SK-N-SH treated with all-trans-retinoic acid at 6 μM for 48 hours (cell line): ENCODE results near the gene C2orf69.
A peak's percentile ranks its signal among the peaks of the same experiment; 100 is the strongest.

Experiments
- ATAC-seq: fragments of 200-7000 bp; cut with Tn5 transposase; 3 replicates; pipeline ENCODE4 v1.9.1; 2020; ENCODE audit warnings: mild to moderate bottlenecking, moderate library complexity
- ARNTL ChIP-seq: fragments of 450-650 bp; formaldehyde crosslinking; IDR thresholded peaks from 2 replicates; pipeline ENCODE4 v1.5.0; 2020; ENCODE audit warnings: low read depth, mild to moderate bottlenecking, moderate library complexity, borderline replicate concordance
- BACH2 ChIP-seq: fragments of 250-450 bp; sonication (Bioruptor Pico); IDR thresholded peaks from 2 replicates; pipeline ENCODE4 v1.9.0; 2021; ENCODE audit warnings: mild to moderate bottlenecking, borderline replicate concordance
- CSDC2 ChIP-seq: fragments of 250-450 bp; sonication (Bioruptor Pico); IDR thresholded peaks from 2 replicates; pipeline ENCODE4 v1.5.0; 2020; ENCODE audit warnings: mild to moderate bottlenecking, moderate library complexity
- ESRRG ChIP-seq: fragments of 250-450 bp; sonication (Bioruptor Pico); IDR thresholded peaks from 2 replicates; pipeline ENCODE4 v1.6.1; 2021; ENCODE audit warnings: mild to moderate bottlenecking
- GLIS3 ChIP-seq: fragments of 250-450 bp; sonication (Bioruptor Pico); IDR thresholded peaks from 2 replicates; pipeline ENCODE4 v1.5.0; 2020; ENCODE audit warnings: mild to moderate bottlenecking, moderate library complexity
- OSR1 ChIP-seq: fragments of 250-450 bp; sonication (Bioruptor Pico); IDR thresholded peaks from 2 replicates; pipeline ENCODE4 v1.8.0; 2022; ENCODE audit warnings: moderate library complexity, mild to moderate bottlenecking, inconsistent platforms
- PPARA ChIP-seq: fragments of 250-450 bp; sonication (Bioruptor Pico); IDR thresholded peaks from 2 replicates; pipeline ENCODE4 v1.5.0; 2020; ENCODE audit warnings: mild to moderate bottlenecking, borderline replicate concordance
- RARB ChIP-seq: fragments of 250-450 bp; sonication (Bioruptor Pico); IDR thresholded peaks from 2 replicates; pipeline ENCODE4 v1.8.0; 2021; ENCODE audit warnings: mild to moderate bottlenecking, moderate library complexity
- SNAI2 ChIP-seq: fragments of 250-450 bp; sonication (Bioruptor Pico); IDR thresholded peaks from 2 replicates; pipeline ENCODE4 v1.5.0; 2020; ENCODE audit warnings: mild to moderate bottlenecking, moderate library complexity
- TCF4 ChIP-seq: fragments of 250-450 bp; sonication (Bioruptor Pico); IDR thresholded peaks from 2 replicates; pipeline ENCODE4 v1.8.0; 2021; ENCODE audit warnings: mild to moderate bottlenecking, moderate library complexity, borderline replicate concordance
- TOX ChIP-seq: fragments of 250-450 bp; sonication (Bioruptor Pico); IDR thresholded peaks from 2 replicates; pipeline ENCODE4 v1.8.0; 2021; ENCODE audit warnings: mild to moderate bottlenecking, moderate library complexity, borderline replicate concordance
- ZC3H10 ChIP-seq: fragments of 250-450 bp; sonication (Bioruptor Pico); IDR thresholded peaks from 2 replicates; pipeline ENCODE4 v1.5.1; 2021; ENCODE audit warnings: mild to moderate bottlenecking, moderate library complexity
- ZFP3 ChIP-seq: fragments of 250-450 bp; sonication (Bioruptor Pico); IDR thresholded peaks from 2 replicates; pipeline ENCODE4 v1.5.0; 2020; ENCODE audit warnings: mild to moderate bottlenecking, moderate library complexity
- ZFP30 ChIP-seq: fragments of 450-650 bp; formaldehyde crosslinking; IDR thresholded peaks from 2 replicates; pipeline ENCODE4 v1.5.0; 2022; ENCODE audit warnings: mild to moderate bottlenecking, moderate library complexity
- ZNF565 ChIP-seq: fragments of 450-650 bp; formaldehyde crosslinking; conservative IDR thresholded peaks from 2 replicates; pipeline ENCODE4 v1.5.0; 2020; ENCODE audit warnings: low read depth, mild to moderate bottlenecking, moderate library complexity
- ZNF70 ChIP-seq: fragments of 450-650 bp; formaldehyde crosslinking; IDR thresholded peaks from 2 replicates; pipeline ENCODE4 v1.5.0; 2020; ENCODE audit warnings: mild to moderate bottlenecking, moderate library complexity
- ZNF8 ChIP-seq: fragments of 450-650 bp; formaldehyde crosslinking; IDR thresholded peaks from 2 replicates; pipeline ENCODE4 v1.5.0; 2020; ENCODE audit warnings: mild to moderate bottlenecking, moderate library complexity
- TF ChIP-seq, protein P1 (sequence below): fragments of 250-450 bp; sonication (Bioruptor Pico); IDR thresholded peaks from 2 replicates; pipeline ENCODE4 v1.5.1; 2021; ENCODE audit warnings: mild to moderate bottlenecking, moderate library complexity
- TF ChIP-seq, protein P2 (sequence below): fragments of 250-450 bp; sonication (Bioruptor Pico); IDR thresholded peaks from 2 replicates; pipeline ENCODE4 v1.8.0; 2021; ENCODE audit warnings: low read depth, mild to moderate bottlenecking, moderate library complexity, borderline replicate concordance
- TF ChIP-seq, protein P3 (sequence below): fragments of 250-450 bp; sonication (Bioruptor Pico); IDR thresholded peaks from 2 replicates; pipeline ENCODE4 v1.5.1; 2020; ENCODE audit warnings: low read depth, mild to moderate bottlenecking, moderate library complexity

The C2orf69 gene

GRCh38 chr2:199955007-199955338, 43.9 kb downstream of the C2orf69 start:
- peak; percentile 84 for ATAC-seq
- TF ChIP-seq, protein P1, sequence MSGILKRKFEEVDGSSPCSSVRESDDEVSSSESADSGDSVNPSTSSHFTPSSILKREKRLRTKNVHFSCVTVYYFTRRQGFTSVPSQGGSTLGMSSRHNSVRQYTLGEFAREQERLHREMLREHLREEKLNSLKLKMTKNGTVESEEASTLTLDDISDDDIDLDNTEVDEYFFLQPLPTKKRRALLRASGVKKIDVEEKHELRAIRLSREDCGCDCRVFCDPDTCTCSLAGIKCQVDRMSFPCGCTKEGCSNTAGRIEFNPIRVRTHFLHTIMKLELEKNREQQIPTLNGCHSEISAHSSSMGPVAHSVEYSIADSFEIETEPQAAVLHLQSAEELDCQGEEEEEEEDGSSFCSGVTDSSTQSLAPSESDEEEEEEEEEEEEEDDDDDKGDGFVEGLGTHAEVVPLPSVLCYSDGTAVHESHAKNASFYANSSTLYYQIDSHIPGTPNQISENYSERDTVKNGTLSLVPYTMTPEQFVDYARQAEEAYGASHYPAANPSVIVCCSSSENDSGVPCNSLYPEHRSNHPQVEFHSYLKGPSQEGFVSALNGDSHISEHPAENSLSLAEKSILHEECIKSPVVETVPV (CRISPR knock-in tag), result no peak
- TF ChIP-seq ZFP3 (CRISPR knock-in tag) (peak; percentile 88), ARNTL (CRISPR knock-in tag) (no peak)

DNA sequence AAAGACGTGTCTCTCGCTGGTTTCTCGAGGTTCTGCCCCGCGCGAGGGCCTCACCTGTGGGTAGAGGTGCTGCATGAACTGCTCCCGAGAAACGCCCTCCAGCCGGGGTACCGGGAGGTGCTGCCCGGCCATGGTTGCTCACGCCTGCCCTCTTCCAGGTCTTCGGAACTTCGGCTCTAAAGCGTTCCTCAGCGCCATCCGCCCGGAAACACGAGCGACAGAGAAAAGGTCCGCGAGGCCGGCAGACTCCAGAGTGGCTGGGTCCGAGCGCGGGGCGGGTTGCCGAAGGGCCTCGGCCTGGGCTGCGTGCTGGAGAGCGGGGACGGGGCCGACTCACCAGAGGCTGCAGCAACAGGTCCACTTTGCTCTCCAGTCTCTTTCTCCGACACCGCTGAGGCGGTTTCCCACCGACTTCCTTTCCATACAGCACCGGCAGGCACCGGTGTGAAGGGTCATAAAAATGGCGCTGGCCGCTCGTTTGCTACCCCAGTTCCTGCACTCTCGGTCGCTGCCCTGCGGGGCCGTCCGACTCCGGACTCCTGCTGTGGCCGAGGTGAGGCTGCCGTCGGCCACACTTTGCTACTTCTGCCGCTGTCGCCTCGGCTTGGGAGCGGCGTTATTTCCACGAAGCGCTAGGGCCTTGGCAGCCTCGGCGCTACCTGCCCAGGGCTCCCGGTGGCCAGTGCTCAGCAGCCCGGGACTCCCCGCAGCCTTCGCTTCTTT, 44.4 kb downstream of the C2orf69 start, which contains the start of the genes MAIP1 and TYW5:
TSS of gene MAIP1 (plus strand) at position 244 of the 723 bp plus-strand sequence. CDS start at position 461, 217 bp downstream.
TSS of gene TYW5 (minus strand) at position 153 of the 723 bp plus-strand sequence. CDS start at position 132, 21 bp downstream.
- TF ChIP-seq, protein P2, sequence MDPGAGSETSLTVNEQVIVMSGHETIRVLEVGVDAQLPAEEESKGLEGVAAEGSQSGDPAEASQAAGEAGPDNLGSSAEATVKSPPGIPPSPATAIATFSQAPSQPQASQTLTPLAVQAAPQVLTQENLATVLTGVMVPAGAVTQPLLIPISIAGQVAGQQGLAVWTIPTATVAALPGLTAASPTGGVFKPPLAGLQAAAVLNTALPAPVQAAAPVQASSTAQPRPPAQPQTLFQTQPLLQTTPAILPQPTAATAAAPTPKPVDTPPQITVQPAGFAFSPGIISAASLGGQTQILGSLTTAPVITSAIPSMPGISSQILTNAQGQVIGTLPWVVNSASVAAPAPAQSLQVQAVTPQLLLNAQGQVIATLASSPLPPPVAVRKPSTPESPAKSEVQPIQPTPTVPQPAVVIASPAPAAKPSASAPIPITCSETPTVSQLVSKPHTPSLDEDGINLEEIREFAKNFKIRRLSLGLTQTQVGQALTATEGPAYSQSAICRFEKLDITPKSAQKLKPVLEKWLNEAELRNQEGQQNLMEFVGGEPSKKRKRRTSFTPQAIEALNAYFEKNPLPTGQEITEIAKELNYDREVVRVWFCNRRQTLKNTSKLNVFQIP (CRISPR knock-in tag), result peak; percentile 76; the same call in 1 of the 2 replicates
- TF ChIP-seq ESRRG (CRISPR knock-in tag) (no peak), OSR1 (no peak), PPARA (CRISPR knock-in tag) (no peak)
- ATAC-seq, result peak; percentile 95

- no peak for ATAC-seq
- TF ChIP-seq ZNF565, result no peak
These were observed 44.9 kb downstream of the C2orf69 start for GRCh38 chr2:199956062-199956380.

- ATAC-seq, result no peak
- TF ChIP-seq RARB (CRISPR knock-in tag) (no peak), ZNF70 (CRISPR knock-in tag) (no peak), ARNTL (CRISPR knock-in tag) (no peak), CSDC2 (CRISPR knock-in tag) (no peak), GLIS3 (CRISPR knock-in tag) (no peak), PPARA (CRISPR knock-in tag) (no peak), ESRRG (CRISPR knock-in tag) (no peak), ZFP30 (no peak), ZNF565 (no peak), ZFP3 (CRISPR knock-in tag) (no peak), SNAI2 (no peak), ZNF8 (CRISPR knock-in tag) (no peak), TOX (no peak), BACH2 (CRISPR knock-in tag) (no peak), OSR1 (no peak), ZC3H10 (CRISPR knock-in tag) (no peak), TCF4 (CRISPR knock-in tag) (no peak)
- TF ChIP-seq, protein P1 (CRISPR knock-in tag), result no peak
- TF ChIP-seq, protein P3, sequence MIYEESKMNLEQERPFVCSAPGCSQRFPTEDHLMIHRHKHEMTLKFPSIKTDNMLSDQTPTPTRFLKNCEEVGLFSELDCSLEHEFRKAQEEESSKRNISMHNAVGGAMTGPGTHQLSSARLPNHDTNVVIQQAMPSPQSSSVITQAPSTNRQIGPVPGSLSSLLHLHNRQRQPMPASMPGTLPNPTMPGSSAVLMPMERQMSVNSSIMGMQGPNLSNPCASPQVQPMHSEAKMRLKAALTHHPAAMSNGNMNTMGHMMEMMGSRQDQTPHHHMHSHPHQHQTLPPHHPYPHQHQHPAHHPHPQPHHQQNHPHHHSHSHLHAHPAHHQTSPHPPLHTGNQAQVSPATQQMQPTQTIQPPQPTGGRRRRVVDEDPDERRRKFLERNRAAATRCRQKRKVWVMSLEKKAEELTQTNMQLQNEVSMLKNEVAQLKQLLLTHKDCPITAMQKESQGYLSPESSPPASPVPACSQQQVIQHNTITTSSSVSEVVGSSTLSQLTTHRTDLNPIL (CRISPR knock-in tag), result no peak
- TF ChIP-seq, protein P2 (CRISPR knock-in tag), result no peak
These were observed 46.9 kb downstream of the C2orf69 start for GRCh38 chr2:199958014-199958413.
